ENCODE results near the gene PPRC1.

DNA sequence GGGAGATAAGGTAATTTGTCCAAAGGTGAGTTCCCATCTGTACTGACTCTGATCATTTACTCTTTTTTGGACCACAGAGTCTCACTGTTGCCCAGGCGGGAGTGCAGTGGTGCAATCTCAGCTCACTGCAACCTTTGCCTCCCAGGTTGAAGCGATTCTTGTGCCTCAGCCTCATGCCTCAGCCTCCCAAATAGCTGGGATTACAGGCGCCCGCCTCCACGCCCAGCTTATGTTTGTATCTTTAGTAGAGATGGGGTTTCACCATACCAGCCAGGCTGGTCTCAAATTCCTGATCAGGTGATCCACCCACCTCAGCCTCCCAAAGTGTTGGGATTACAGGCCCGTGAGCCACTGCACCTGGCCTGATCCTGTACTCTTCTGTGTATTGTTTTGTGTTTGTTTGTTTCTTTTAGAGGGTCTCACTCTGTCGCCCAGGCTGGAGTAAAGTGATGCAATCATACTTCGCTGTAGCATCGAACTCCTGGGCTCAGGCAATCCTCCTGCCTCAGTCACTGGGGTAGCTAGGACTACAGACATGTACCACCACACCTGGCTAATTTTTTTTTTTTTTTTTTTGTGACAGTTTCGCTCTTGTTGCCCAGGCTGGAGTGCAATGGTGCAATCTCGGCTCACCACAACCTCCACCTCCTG, 21.8 kb downstream of the PPRC1 start:
- TF ChIP-seq, protein P1, sequence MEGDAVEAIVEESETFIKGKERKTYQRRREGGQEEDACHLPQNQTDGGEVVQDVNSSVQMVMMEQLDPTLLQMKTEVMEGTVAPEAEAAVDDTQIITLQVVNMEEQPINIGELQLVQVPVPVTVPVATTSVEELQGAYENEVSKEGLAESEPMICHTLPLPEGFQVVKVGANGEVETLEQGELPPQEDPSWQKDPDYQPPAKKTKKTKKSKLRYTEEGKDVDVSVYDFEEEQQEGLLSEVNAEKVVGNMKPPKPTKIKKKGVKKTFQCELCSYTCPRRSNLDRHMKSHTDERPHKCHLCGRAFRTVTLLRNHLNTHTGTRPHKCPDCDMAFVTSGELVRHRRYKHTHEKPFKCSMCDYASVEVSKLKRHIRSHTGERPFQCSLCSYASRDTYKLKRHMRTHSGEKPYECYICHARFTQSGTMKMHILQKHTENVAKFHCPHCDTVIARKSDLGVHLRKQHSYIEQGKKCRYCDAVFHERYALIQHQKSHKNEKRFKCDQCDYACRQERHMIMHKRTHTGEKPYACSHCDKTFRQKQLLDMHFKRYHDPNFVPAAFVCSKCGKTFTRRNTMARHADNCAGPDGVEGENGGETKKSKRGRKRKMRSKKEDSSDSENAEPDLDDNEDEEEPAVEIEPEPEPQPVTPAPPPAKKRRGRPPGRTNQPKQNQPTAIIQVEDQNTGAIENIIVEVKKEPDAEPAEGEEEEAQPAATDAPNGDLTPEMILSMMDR (IDR thresholded peaks at IDR 0.05; ENCODE audit: low read length) = no peak
- no peak for TF ChIP-seq EZH2 (optimal IDR thresholded peaks at IDR 0.05; ENCODE audit: low read depth, low read length)

Data from MM.1S (cell line).